ENCODE data around the gene PPP1R8.

DNA sequence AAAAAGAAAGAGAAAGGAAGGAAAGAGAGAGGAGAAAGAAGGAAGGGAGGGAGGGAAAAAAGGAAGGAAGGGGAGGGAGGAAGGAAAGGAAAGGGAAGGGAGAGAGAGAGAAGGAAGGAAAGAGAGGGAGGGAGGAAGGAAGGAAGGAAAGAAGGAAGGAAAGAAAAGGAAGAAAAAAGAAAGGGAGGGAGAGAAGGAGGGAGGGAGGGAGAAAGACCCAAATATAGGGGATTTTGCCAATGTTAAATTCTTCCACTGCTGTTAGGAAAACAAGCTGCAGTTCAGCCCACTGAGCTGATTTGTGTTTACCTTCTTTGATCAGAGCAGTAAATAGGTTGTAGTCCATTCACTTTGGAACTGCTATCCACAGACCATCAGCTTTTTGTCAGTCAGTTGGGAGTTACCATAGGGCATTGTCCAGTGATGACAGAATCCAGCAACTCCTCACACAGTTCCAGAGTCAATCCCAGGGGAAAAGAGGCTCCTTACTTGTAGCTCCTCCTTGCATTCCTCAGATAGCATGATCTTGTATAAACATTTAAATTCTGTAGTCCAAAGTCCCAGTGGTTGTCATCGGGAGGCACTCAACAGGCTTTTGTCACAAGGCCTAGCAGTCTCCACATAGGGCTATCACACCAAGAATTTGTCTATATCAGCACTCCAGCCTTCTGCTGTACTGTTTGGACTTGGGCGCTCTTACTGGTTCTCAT, 13.5 kb upstream of the PPP1R8 start:
- TF ChIP-seq, protein P1, sequence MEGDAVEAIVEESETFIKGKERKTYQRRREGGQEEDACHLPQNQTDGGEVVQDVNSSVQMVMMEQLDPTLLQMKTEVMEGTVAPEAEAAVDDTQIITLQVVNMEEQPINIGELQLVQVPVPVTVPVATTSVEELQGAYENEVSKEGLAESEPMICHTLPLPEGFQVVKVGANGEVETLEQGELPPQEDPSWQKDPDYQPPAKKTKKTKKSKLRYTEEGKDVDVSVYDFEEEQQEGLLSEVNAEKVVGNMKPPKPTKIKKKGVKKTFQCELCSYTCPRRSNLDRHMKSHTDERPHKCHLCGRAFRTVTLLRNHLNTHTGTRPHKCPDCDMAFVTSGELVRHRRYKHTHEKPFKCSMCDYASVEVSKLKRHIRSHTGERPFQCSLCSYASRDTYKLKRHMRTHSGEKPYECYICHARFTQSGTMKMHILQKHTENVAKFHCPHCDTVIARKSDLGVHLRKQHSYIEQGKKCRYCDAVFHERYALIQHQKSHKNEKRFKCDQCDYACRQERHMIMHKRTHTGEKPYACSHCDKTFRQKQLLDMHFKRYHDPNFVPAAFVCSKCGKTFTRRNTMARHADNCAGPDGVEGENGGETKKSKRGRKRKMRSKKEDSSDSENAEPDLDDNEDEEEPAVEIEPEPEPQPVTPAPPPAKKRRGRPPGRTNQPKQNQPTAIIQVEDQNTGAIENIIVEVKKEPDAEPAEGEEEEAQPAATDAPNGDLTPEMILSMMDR (IDR thresholded peaks at IDR 0.05): no peak
- no peak for TF ChIP-seq POLR2A (IDR thresholded peaks at IDR 0.05)

Measured in stomach (tissue), 4 donors.